ENCODE data around the gene SLC38A5. TPM values are rescaled to one million over a fixed set of nuclear protein-coding genes. Genes with fewer than 3 reads are reported as not detected.
"Not testable (repeated sequence)": the region's sequence is repeated elsewhere in the genome, so short reads cannot be mapped to it uniquely, and the experiment has no call there.

The SLC38A5 gene
- polyA plus RNA-seq, 3 donors: 4.3 to 222 (median 6.5) TPM

GRCh38 chrX:48450076-48450475 is 20.0 kb downstream of the SLC38A5 start:
- no peak overlapping the region for H3K27ac ChIP-seq (ENCODE audit: low read depth, low read length)

GRCh38 chrX:48447201-48447600 is 22.9 kb downstream of the SLC38A5 start:
- WGBS, 3 donors: 88 to 90% (median 89%) methylated on average over 6 of the region's 6 CpGs
- not testable (repeated sequence) for H3K27ac ChIP-seq (ENCODE audit: low read depth, low read length)

- WGBS, 3 donors: 79 to 89% (median 80%) methylated on average over 9 to 13 of the region's 13 CpGs
- H3K27ac ChIP-seq (ENCODE audit: low read depth, low read length): not testable (repeated sequence)
Measured at GRCh38 chrX:48433713-48434112, 36.3 kb downstream of the SLC38A5 start.

GRCh38 chrX:48430166-48430565 is 39.9 kb downstream of the SLC38A5 start:
- 61 to 66% (median 63%) methylated on average over 4 of the region's 4 CpGs for WGBS, 3 donors
- not testable (repeated sequence) for H3K27ac ChIP-seq (ENCODE audit: low read depth, low read length)

GRCh38 chrX:48429606-48430005 is 40.5 kb downstream of the SLC38A5 start:
- 51 to 66% (median 51%) methylated on average over 5 of the region's 5 CpGs for WGBS, 3 donors
- not testable (repeated sequence) for H3K27ac ChIP-seq (ENCODE audit: low read depth, low read length)

- no CpG with 5 or more reads among the region's 12 CpGs for WGBS, 3 donors
Measured at GRCh38 chrX:48427027-48427716, 42.9 kb downstream of the SLC38A5 start.

GRCh38 chrX:48411860-48412259 is 58.2 kb downstream of the SLC38A5 start, which contains the start of gene SSX4B:
SSX4B (minus strand) TSS chrX:48411960; CDS start chrX:48411372, 588 bp downstream.
- not testable (repeated sequence) for H3K27ac ChIP-seq (ENCODE audit: low read depth, low read length)
- no CpG with 5 or more reads among the region's 15 CpGs for WGBS, 3 donors

More at GRCh38 chrX:48427027-48427716, 42.9 kb downstream of the SLC38A5 start:
- H3K27ac ChIP-seq (ENCODE audit: low read depth, low read length): not testable (repeated sequence)

Other genes with a start within 250 kb of the SLC38A5 start
- gene SSX1, start 214.9 kb downstream of the SLC38A5 start, polyA plus RNA-seq: not detected
- not detected for gene SSX3, start 113.6 kb downstream of the SLC38A5 start, polyA plus RNA-seq
- not detected for gene SSX4, start 86.7 kb downstream of the SLC38A5 start, polyA plus RNA-seq
- not detected for gene SSX4B, start 58.3 kb downstream of the SLC38A5 start, polyA plus RNA-seq
- gene FTSJ1, start 5.9 kb upstream of the SLC38A5 start, polyA plus RNA-seq: 10 to 100 TPM; 22.3 to 43.7 (median 30.7) TPM
- gene PORCN, start 38.7 kb upstream of the SLC38A5 start, polyA plus RNA-seq: 1 to 10 TPM; 4.8 to 9.2 (median 5.6) TPM
- 10 to 100 TPM; 35.9 to 47.2 (median 38.4) TPM for gene EBP, start 51.5 kb upstream of the SLC38A5 start, polyA plus RNA-seq
- gene TBC1D25, start 69.5 kb upstream of the SLC38A5 start, polyA plus RNA-seq: 10 to 100 TPM in 1 of 3 donors, 1 to 10 TPM in 2; 5.5 to 11.7 (median 7.6) TPM
- gene RBM3, start 104.2 kb upstream of the SLC38A5 start, polyA plus RNA-seq: 100 to 1,000 TPM; 121 to 291 (median 164) TPM
- gene WDR13, start 127.2 kb upstream of the SLC38A5 start, polyA plus RNA-seq: 100 to 1,000 TPM; 143 to 172 (median 170) TPM
- gene WAS, start 213.5 kb upstream of the SLC38A5 start, polyA plus RNA-seq: 10 to 100 TPM in 1 of 3 donors, 1 to 10 TPM in 2; 1.6 to 11.7 (median 9.6) TPM
- 1 to 10 TPM; 2.8 to 5.7 (median 2.9) TPM for gene SUV39H1, start 226.5 kb upstream of the SLC38A5 start, polyA plus RNA-seq